ENCODE data around the gene JPT1. TPM values are rescaled to one million over a fixed set of nuclear protein-coding genes. Genes with fewer than 3 reads are reported as not detected.

JPT1 gene
- total RNA-seq, 2 experiments from 2014 or later: 263 to 267 TPM

DNA sequence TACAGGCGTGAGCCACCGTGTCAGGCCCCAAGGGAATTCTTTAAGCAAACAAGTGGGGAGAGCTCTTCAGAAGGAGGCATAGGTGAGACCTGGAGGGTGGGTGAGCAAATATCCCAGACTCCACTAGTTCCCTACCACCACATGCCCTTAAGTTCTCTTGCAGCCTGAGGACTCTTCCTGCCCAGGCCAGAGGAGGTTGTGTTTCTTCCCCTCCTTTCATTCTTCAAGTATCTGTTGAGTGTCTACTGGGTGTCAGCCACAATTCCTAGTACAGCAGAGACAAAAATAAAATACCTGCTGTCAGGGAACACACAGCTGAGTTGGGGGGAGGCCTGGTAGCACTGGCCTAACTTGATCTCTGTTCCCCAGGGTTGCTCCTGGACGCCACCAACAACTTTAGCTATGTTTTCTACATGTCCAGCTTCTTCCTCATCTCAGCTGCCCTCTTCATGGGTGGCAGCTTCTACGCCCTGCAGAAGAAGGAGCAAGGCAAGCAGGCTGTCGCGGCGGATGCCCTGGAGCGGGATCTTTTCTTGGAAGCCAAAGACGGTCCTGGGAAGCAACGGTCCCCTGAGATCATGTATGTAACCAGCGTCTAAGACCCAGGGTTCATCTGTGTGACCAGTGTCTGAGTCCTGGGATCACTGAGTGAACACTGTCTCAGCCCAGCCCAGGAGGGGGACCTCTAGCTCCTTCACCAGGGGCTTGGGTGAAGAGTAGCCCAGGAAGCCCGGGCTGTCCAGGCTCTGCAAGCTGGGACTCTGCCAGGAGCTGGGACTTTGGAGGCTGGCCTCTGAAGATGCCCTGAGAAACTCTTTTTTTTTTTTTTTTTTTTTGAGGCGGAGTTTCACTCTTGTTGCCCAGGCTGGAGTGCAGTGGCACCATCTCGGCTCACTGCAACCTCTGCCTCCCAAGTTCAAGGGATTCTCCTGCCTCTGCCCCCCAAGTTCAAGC is 50.4 kb downstream of the JPT1 start:
- H3K4me1 Mint-ChIP-seq (ENCODE audit: low read depth): peaks cover 4% of the 10 kb centered on the region
- intact Hi-C loops (cut with micrococcal nuclease): no loop called here
- ChIA-PET CTCF (interaction anchor here (0.7 to 4.0 kb wide), 6 partner anchors 9 to 143 kb away, joined by 4 to 24 read pairs (median 6); no protein-coding TSS in a partner anchor), POLR2A (no interaction called here)
- H3K27me3 Mint-ChIP-seq: no peaks in the 10 kb centered on the region
- H3K36me3 Mint-ChIP-seq: no peaks in the 10 kb centered on the region
- H3K4me3 Mint-ChIP-seq: no peak overlapping the region
- H3K9me3 Mint-ChIP-seq: no peaks in the 10 kb centered on the region
- H3K27ac Mint-ChIP-seq: no peak overlapping the region
- no peak for DNase-seq

- H3K4me3 Mint-ChIP-seq: no peak overlapping the region
- CTCF ChIA-PET: interaction anchor here (0.9 to 1.1 kb wide), 2 partner anchors 12 to 91 kb away, joined by 5 read pairs; no protein-coding TSS in a partner anchor
- no peaks in the 10 kb centered on the region for H3K27me3 Mint-ChIP-seq
- no peak overlapping the region for H3K27ac Mint-ChIP-seq
- POLR2A ChIA-PET: no interaction called here
- no peaks in the 10 kb centered on the region for H3K4me1 Mint-ChIP-seq (ENCODE audit: low read depth)
- intact Hi-C loops (cut with micrococcal nuclease): no loop called here
- no peak for DNase-seq
- no peaks in the 10 kb centered on the region for H3K36me3 Mint-ChIP-seq
- no peaks in the 10 kb centered on the region for H3K9me3 Mint-ChIP-seq
These were observed 51.9 kb downstream of the JPT1 start for GRCh38 chr17:75102385-75102821.

DNA sequence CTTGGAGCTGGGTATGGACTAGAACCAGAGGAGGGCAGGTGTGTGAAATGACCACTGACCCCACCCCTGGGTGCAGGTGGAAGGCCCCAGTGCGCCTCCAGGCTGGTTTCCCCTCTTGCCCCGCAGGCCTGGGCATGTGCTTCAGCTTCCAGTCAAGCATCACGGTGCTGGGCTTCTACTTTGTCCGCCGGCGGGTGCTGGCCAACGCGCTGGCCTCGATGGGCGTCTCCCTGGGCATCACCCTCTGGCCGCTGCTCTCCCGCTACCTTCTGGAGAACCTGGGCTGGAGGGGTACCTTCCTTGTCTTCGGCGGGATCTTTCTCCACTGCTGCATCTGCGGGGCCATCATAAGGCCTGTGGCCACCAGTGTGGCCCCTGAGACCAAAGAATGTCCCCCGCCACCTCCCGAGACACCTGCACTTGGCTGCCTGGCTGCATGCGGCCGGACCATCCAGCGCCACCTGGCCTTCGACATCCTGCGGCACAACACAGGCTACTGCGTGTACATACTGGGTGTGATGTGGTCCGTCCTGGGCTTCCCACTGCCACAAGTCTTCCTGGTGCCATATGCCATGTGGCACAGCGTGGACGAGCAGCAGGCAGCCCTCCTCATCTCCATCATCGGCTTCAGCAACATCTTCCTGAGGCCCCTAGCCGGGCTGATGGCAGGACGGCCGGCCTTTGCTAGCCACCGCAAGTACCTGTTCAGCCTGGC is 54.3 kb downstream of the JPT1 start:
- no peaks in the 10 kb centered on the region for H3K9me3 Mint-ChIP-seq
- no peak overlapping the region for H3K27ac Mint-ChIP-seq
- H3K4me3 Mint-ChIP-seq: no peak overlapping the region
- no peaks in the 10 kb centered on the region for H3K36me3 Mint-ChIP-seq
- intact Hi-C loops (cut with micrococcal nuclease): no loop called here
- no peak for DNase-seq
- POLR2A ChIA-PET: interaction anchor here (1.1 kb wide), 1 partner anchor 10 kb away, joined by 3 read pairs; the partner anchor contains the start of gene ARMC7
- no peaks in the 10 kb centered on the region for H3K27me3 Mint-ChIP-seq
- H3K4me1 Mint-ChIP-seq (ENCODE audit: low read depth): no peaks in the 10 kb centered on the region
- CTCF ChIA-PET: no interaction called here

GRCh38 chr17:75098861-75099260 is 55.5 kb downstream of the JPT1 start:
- CTCF ChIA-PET: no interaction called here
- H3K4me1 Mint-ChIP-seq (ENCODE audit: low read depth): no peaks in the 10 kb centered on the region
- intact Hi-C loops (cut with micrococcal nuclease): no loop called here
- no peaks in the 10 kb centered on the region for H3K9me3 Mint-ChIP-seq
- no peaks in the 10 kb centered on the region for H3K36me3 Mint-ChIP-seq
- no peak for DNase-seq
- H3K27me3 Mint-ChIP-seq: no peaks in the 10 kb centered on the region
- no peak overlapping the region for H3K27ac Mint-ChIP-seq
- POLR2A ChIA-PET: interaction anchor here (1.1 kb wide), 1 partner anchor 11 kb away, joined by 3 read pairs; the partner anchor contains the start of gene ARMC7
- H3K4me3 Mint-ChIP-seq: no peak overlapping the region

DNA sequence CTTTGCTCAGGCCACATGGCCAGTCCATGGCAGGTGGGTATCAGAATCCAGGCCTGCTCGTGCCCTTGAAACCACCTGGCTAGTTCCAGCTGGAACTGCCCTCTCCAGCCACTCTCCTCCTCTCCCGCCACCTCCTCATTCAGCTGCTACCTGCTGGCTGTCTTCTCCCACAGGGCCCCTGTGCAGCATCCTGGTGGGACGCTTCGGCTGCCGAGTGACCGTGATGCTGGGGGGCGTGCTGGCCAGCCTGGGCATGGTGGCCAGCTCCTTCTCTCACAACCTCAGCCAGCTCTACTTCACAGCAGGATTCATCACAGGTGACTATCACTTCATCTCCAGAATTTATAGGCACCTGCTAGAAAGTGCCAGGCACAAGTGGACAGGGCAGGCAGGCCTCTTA is 56.4 kb downstream of the JPT1 start:
- Mint-ChIP-seq H3K27ac (no peak overlapping the region), H3K36me3 (no peaks in the 10 kb centered on the region), H3K4me1 (ENCODE audit: low read depth) (no peaks in the 10 kb centered on the region), H3K27me3 (no peaks in the 10 kb centered on the region), H3K9me3 (no peaks in the 10 kb centered on the region), H3K4me3 (no peak overlapping the region)
- CTCF ChIA-PET: no interaction called here
- intact Hi-C loops (cut with micrococcal nuclease): no loop called here
- POLR2A ChIA-PET: no interaction called here
- no peak for DNase-seq

DNA sequence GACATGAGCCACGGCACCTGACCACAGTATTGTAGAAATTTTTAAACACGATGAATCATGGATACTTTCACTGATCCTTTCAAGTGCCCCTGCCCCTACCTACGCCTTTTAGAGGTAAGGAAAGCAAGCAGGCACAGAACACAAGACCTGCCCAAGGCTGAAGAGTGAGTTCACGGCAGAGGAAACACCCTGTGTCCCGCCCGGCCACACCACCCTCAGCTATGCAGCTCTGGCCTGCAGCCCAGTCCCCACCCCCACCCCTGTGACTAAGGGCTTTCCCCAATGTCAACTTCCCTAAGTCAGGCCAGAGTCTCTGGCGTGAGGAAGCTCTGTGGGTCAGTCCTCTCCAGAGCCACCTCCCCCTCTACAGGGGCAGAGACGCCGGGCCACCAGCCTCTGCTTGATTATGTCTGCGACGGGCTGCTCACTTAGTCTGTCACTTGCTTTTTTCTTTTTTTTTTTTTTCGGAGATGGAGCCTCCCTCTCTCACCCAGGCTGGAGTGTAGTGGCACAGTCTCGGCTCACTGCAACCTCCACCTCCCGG is 58.2 kb downstream of the JPT1 start:
- POLR2A ChIA-PET: no interaction called here
- intact Hi-C loops (cut with micrococcal nuclease): no loop called here
- no peak overlapping the region for H3K4me3 Mint-ChIP-seq

DNA sequence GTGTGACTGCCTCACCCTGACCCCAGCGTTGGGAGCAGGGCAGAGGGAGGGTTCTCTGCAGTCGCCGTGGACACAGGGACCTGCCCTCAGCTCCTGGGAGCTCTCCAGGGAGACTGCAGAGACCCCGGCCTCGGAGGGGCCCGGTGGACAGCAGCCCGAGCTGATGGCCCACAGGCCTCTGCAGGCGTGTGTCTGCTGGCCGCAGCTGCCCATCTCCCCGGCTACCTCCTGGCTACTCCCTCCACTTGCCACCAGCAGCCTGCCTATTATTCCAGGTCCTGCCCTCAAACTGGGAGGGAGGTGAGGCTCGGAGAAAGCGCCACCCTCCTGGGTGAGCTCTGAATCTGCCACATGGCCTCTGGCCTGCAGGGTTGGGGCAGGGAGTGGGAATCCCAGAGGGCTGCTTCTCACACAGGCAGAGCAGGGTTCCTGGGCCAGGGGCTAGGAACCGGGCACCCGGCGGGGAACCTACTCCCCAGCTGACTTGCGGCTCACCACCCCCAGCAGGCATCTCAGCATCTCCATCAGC is 59.4 kb downstream of the JPT1 start:
- Mint-ChIP-seq H3K27me3 (no peaks in the 10 kb centered on the region), H3K36me3 (no peaks in the 10 kb centered on the region), H3K27ac (no peak overlapping the region), H3K4me1 (ENCODE audit: low read depth) (peaks cover 3% of the 10 kb centered on the region), H3K9me3 (no peaks in the 10 kb centered on the region), H3K4me3 (no peak overlapping the region)
- intact Hi-C loops (cut with micrococcal nuclease): no loop called here
- no peak for DNase-seq
- ChIA-PET CTCF (interaction anchor here (0.6 to 1.5 kb wide), 4 partner anchors 9 to 107 kb away, joined by 3 to 5 read pairs (median 5); no protein-coding TSS in a partner anchor), POLR2A (interaction anchor here (0.7 kb wide), 1 partner anchor 148 kb away, joined by 3 read pairs; no protein-coding TSS in a partner anchor)

More for the DNA sequence above, 58.2 kb downstream of the JPT1 start:
- Mint-ChIP-seq H3K9me3 (no peaks in the 10 kb centered on the region), H3K4me1 (ENCODE audit: low read depth) (no peaks in the 10 kb centered on the region), H3K36me3 (no peaks in the 10 kb centered on the region), H3K27me3 (no peaks in the 10 kb centered on the region), H3K27ac (no peak overlapping the region)
- DNase-seq: no peak
- CTCF ChIA-PET: interaction anchor here (1.0 to 1.5 kb wide), 2 partner anchors 10 kb away, joined by 3 to 5 read pairs; no protein-coding TSS in a partner anchor

DNA sequence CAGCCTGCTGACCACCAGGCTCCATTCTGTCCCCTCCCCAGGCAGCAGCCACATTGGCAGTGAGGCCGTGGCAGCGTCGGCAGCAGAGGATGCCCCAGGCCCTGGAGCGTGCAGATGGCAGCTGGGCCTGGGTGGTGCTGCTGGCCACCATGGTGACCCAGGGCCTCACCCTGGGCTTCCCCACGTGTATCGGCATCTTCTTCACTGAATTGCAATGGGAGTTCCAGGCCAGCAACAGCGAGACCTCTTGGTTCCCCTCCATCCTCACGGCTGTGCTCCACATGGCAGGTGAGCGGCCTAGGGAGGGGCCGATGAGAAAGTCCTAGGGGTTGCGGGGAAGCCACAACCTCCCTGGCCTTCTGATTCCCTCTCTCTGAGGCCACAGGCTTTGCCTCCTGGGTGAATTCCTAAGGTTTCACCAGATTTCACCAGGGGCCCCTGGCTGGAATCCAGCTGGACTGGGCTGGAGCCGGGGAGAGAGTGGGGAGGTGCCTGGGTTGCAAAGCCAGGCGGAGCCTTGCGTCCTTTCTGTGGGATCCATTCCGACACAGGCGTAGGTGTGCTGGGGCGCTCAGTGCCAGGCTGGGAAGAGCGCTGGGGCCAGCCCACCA is 60.7 kb downstream of the JPT1 start:
- ChIA-PET POLR2A (no interaction called here), CTCF (interaction anchor here (0.7 kb wide), 1 partner anchor 10 kb away, joined by 4 read pairs; no protein-coding TSS in a partner anchor)
- Mint-ChIP-seq H3K4me1 (ENCODE audit: low read depth) (peaks cover 14% of the 10 kb centered on the region), H3K36me3 (no peaks in the 10 kb centered on the region), H3K27me3 (no peaks in the 10 kb centered on the region), H3K4me3 (no peak overlapping the region), H3K27ac (no peak overlapping the region), H3K9me3 (no peaks in the 10 kb centered on the region)
- intact Hi-C loops (cut with micrococcal nuclease): no loop called here
- DNase-seq: no peak

DNA sequence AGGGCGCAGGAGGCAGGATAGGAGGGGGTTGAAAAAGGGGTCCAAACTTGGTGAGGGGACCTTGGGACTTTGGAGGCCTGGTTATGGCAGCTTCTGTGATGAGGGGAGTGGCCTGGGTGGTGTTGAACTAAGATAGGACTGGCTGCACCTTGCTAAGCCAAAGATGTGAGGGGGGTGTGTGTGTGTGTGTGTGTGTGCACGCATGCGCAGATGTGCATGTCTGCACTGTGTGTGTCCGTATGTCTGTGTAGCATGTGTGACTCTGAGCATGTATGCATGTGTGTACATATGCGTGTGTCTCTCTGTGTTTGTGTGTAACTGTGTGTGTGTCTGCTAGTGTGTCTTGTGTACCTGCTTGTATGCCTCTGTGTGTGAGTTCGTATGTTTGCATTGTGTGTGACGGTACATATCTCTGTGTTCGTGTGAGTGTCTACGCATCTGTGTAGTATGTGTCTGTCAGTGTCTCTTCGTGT is 62.4 kb downstream of the JPT1 start:
- H3K4me3 Mint-ChIP-seq: no peak overlapping the region
- no peaks in the 10 kb centered on the region for H3K9me3 Mint-ChIP-seq
- H3K27me3 Mint-ChIP-seq: no peaks in the 10 kb centered on the region
- no peaks in the 10 kb centered on the region for H3K36me3 Mint-ChIP-seq
- ChIA-PET POLR2A (no interaction called here), CTCF (interaction anchor here (1.3 kb wide), 1 partner anchor 22 kb away, joined by 5 read pairs; no protein-coding TSS in a partner anchor)
- no peak overlapping the region for H3K27ac Mint-ChIP-seq
- no peak for DNase-seq
- peaks cover 24% of the 10 kb centered on the region for H3K4me1 Mint-ChIP-seq (ENCODE audit: low read depth)
- intact Hi-C loops (cut with micrococcal nuclease): no loop called here

GRCh38 chr17:75090871-75091854 is 63.1 kb downstream of the JPT1 start:
- ChIA-PET CTCF (interaction anchor here (0.6 to 1.3 kb wide), 3 partner anchors 15 to 188 kb away, joined by 3 to 5 read pairs (median 4); no protein-coding TSS in a partner anchor), POLR2A (interaction anchor here (0.6 kb wide), 1 partner anchor 912 kb away, joined by 3 read pairs; no protein-coding TSS in a partner anchor)
- H3K4me1 Mint-ChIP-seq (ENCODE audit: low read depth): peaks cover 29% of the 10 kb centered on the region
- H3K9me3 Mint-ChIP-seq: no peaks in the 10 kb centered on the region
- intact Hi-C loops (cut with micrococcal nuclease): no loop called here
- no peaks in the 10 kb centered on the region for H3K36me3 Mint-ChIP-seq
- H3K27me3 Mint-ChIP-seq: no peaks in the 10 kb centered on the region
- H3K27ac Mint-ChIP-seq: no peak overlapping the region
- H3K4me3 Mint-ChIP-seq: no peak overlapping the region
- no peak for DNase-seq
